GM18873 (cell line): ENCODE measurements around the gene RNF123.

ENCODE experiments used
- ATAC-seq: cut with Tn5 transposase; IDR thresholded peaks from one replicate; pipeline ENCODE4 v1.9.1; 2021; ENCODE audit warnings: mild to moderate bottlenecking, moderate library complexity, moderate number of reproducible peaks; ENCODE audit not compliant: unreplicated experiment, low FRiP score

RNF123 gene

GRCh38 chr3:49657208-49657915 is 32.0 kb upstream of the RNF123 start:
- no peak for ATAC-seq

GRCh38 chr3:49658711-49659110 is 30.6 kb upstream of the RNF123 start:
- no peak for ATAC-seq

GRCh38 chr3:49659756-49660155 is 29.6 kb upstream of the RNF123 start:
- ATAC-seq: no peak

GRCh38 chr3:49661281-49661680 is 28.1 kb upstream of the RNF123 start:
- ATAC-seq: no peak

GRCh38 chr3:49662021-49662420 is 27.3 kb upstream of the RNF123 start:
- ATAC-seq: no peak

GRCh38 chr3:49662720-49663413 is 26.5 kb upstream of the RNF123 start:
- no peak for ATAC-seq

GRCh38 chr3:49663831-49664230 is 25.5 kb upstream of the RNF123 start:
- ATAC-seq: no peak

- no peak for ATAC-seq
These were observed 25.1 kb upstream of the RNF123 start for GRCh38 chr3:49664300-49664699.

- no peak for ATAC-seq
These were observed 23.4 kb upstream of the RNF123 start for GRCh38 chr3:49665822-49666519.

- no peak for ATAC-seq
These were observed 22.8 kb upstream of the RNF123 start for GRCh38 chr3:49666592-49666991.

GRCh38 chr3:49667701-49668413 is 21.5 kb upstream of the RNF123 start:
- ATAC-seq: no peak

GRCh38 chr3:49668414-49668797 is 21.0 kb upstream of the RNF123 start:
- no peak for ATAC-seq

GRCh38 chr3:49668861-49669260 is 20.5 kb upstream of the RNF123 start:
- no peak for ATAC-seq

- ATAC-seq: no peak
These were observed 20.0 kb upstream of the RNF123 start for GRCh38 chr3:49669352-49669751.

GRCh38 chr3:49670940-49671290 is 18.4 kb upstream of the RNF123 start:
- no peak for ATAC-seq

GRCh38 chr3:49671291-49672288 is 17.8 kb upstream of the RNF123 start:
- no peak for ATAC-seq

GRCh38 chr3:49673121-49673714 is 16.1 kb upstream of the RNF123 start:
- ATAC-seq: no peak

GRCh38 chr3:49673715-49674496 is 15.5 kb upstream of the RNF123 start, which contains the start of gene APEH:
TSS of gene APEH (plus strand) at chr3:49674351. CDS start at chr3:49674402, 51 bp downstream.
- ATAC-seq: peak; percentile 66
